PC-9 (cell line): ENCODE measurements around the gene IFT88.

Experiments
- CTCF ChIP-seq: fragments of 200-600 bp; sonication (generic); conservative IDR thresholded peaks from 2 replicates; pipeline ENCODE4 v1.6.1; 2017; ENCODE audit warnings: mixed run types, antibody characterized with exemption, mild to moderate bottlenecking, moderate library complexity
- EZH2 ChIP-seq: fragments of 200-600 bp; sonication (generic); IDR thresholded peaks from 2 replicates; pipeline ENCODE4 v1.8.0; 2017; ENCODE audit warnings: antibody characterized with exemption, low read depth

GRCh38 chr13:20525601-20526544 is 41.1 kb upstream of the IFT88 start, which contains the start of gene CRYL1:
- no peak for TF ChIP-seq CTCF
- no peak for TF ChIP-seq EZH2
